GM12878 (cell line): ENCODE results near the gene MGAT5. TPM values are rescaled to one million over a fixed set of nuclear protein-coding genes. Genes with fewer than 3 reads are reported as not detected.

Source experiments
- ATAC-seq: fragments of 200-7000 bp; cut with Tn5 transposase; 3 replicates; pipeline ENCODE4 v1.9.1; 2020; ENCODE audit warnings: mild to moderate bottlenecking, moderate library complexity
- BruUV-seq: library from RNA; stranded (reverse); fragments of 400-500 nt; replicated peaks from 2 replicates; lab custom pipeline; 2021; lab: Mats Ljungman, UMichigan
- CTCF ChIA-PET: fragments of 300-600 bp; sonication (Branson Sonifier 250); formaldehyde crosslinking; extraction: SDS; loops from one replicate; lab custom pipeline; 2021; ENCODE audit warnings: inconsistent platforms; lab: Yijun Ruan, JAX
- POLR2A ChIA-PET: fragments of 350-600 bp; formaldehyde crosslinking; extraction: SDS; loops from one replicate; lab custom pipeline; 2021; ENCODE audit warnings: inconsistent platforms; lab: Charles Lee
- RAD21 ChIA-PET: fragments of 300-600 bp; sonication (Branson Sonifier 250); formaldehyde crosslinking; loops from one replicate; lab custom pipeline; 2023; ENCODE audit warnings: antibody characterized with exemption; ENCODE audit not compliant: unreplicated experiment; lab: Charles Lee
- SMC1A ChIA-PET: fragments of 300-600 bp; sonication (Branson Sonifier 250); formaldehyde crosslinking; loops from one replicate; lab custom pipeline; 2023; ENCODE audit not compliant: unreplicated experiment, uncharacterized antibody; lab: Charles Lee
- DNase-seq: peaks from one replicate; pipeline ENCODE4 v3.0.0-alpha.2; 2011; ENCODE audit warnings: low read depth, low spot score
- FAIRE-seq: peaks from 3 replicates; lab custom pipeline; 2011; peaks lifted over from hg19 to GRCh38; lab: Jason Lieb, UNC
- H2AFZ ChIP-seq: 2 replicates; pipeline ENCODE4 v1.6.0; 2011; ENCODE audit warnings: low read depth, low read length, control low read depth; ENCODE audit not compliant: control insufficient read depth
- H3K27ac ChIP-seq: 2 replicates; pipeline ENCODE4 v1.5.1; 2011; ENCODE audit warnings: control low read depth; ENCODE audit not compliant: control insufficient read depth, insufficient read depth
- H3K27me3 ChIP-seq, 2 experiments: replicated peaks in 1 of 2; 2 replicates each; pipeline versions ENCODE4 v1.6.0 to v1.6.1; 2011; ENCODE audit warnings: low read length in 1 of 2; ENCODE audit not compliant: control insufficient read depth in 2 of 2, insufficient read depth in 2 of 2
- H3K36me3 ChIP-seq, 2 experiments: 2 replicates each; pipeline ENCODE4 v1.5.1; 2011; ENCODE audit warnings: low read length in 1 of 2; ENCODE audit not compliant: control insufficient read depth in 2 of 2, insufficient read depth in 2 of 2
- H3K4me1 ChIP-seq: 2 replicates; pipeline ENCODE4 v1.6.1; 2011; ENCODE audit warnings: mild to moderate bottlenecking, low read length, moderate library complexity, mixed read lengths; ENCODE audit not compliant: control insufficient read depth, insufficient read depth
- H3K4me2 ChIP-seq: 2 replicates; pipeline ENCODE4 v1.6.0; 2011; ENCODE audit warnings: control low read depth; ENCODE audit not compliant: control insufficient read depth, insufficient read depth
- H3K4me3 ChIP-seq: fragments of 200-600 bp; sonication (generic); 2 replicates; pipeline ENCODE4 v1.5.1; 2016
- H3K79me2 ChIP-seq: 2 replicates; pipeline ENCODE4 v1.6.0; 2011; ENCODE audit warnings: low read length; ENCODE audit not compliant: control insufficient read depth, insufficient read depth
- H3K9ac ChIP-seq: 2 replicates; pipeline ENCODE4 v1.8.0; 2011; ENCODE audit warnings: low read length, control low read depth, mixed read lengths; ENCODE audit not compliant: control insufficient read depth, insufficient read depth
- H3K9me3 ChIP-seq: replicated peaks from 3 replicates; pipeline ENCODE4 v1.5.1; 2011; ENCODE audit warnings: mild to moderate bottlenecking, low read length; ENCODE audit not compliant: control insufficient read depth, insufficient read depth
- H4K20me1 ChIP-seq: 2 replicates; pipeline ENCODE4 v1.6.0; 2011; ENCODE audit not compliant: control insufficient read depth, insufficient read depth
- ASH2L ChIP-seq: fragments of 300-600, 200-600 bp; sonication (generic); IDR thresholded peaks from 2 replicates; pipeline ENCODE4 v1.6.1; 2017; ENCODE audit warnings: low read depth, mild to moderate bottlenecking, borderline replicate concordance
- BMI1 ChIP-seq: fragments of 450-650 bp; IDR thresholded peaks from 2 replicates; pipeline ENCODE4 v1.6.1; 2016; ENCODE audit warnings: mild to moderate bottlenecking, moderate library complexity, borderline replicate concordance
- E2F4 ChIP-seq: IDR thresholded peaks from 2 replicates; pipeline ENCODE4 v1.6.1; 2012; ENCODE audit warnings: low read depth, low read length, improper control_type of control experiment
- E4F1 ChIP-seq: fragments of 450-650 bp; IDR thresholded peaks from 2 replicates; pipeline ENCODE4 v1.6.1; 2018; ENCODE audit warnings: borderline replicate concordance, mild to moderate bottlenecking; ENCODE audit not compliant: partially characterized antibody
- EED ChIP-seq: sonication (generic); IDR thresholded peaks from 2 replicates; pipeline ENCODE4 v1.6.1; 2016; ENCODE audit warnings: antibody characterized with exemption, low read depth
- EP300 ChIP-seq, 2 experiments: fragments of 150-350 bp in 1 of 2; IDR thresholded peaks; 2 replicates each; pipeline ENCODE4 v1.6.1; 2011 to 2012; ENCODE audit warnings: low read depth in 2 of 2, low read length in 2 of 2, borderline replicate concordance in 1 of 2, improper control_type of control experiment in 1 of 2, inconsistent platforms in 1 of 2; ENCODE audit not compliant: control insufficient read depth in 1 of 2
- EZH2 ChIP-seq: IDR thresholded peaks from 2 replicates; pipeline ENCODE4 v1.6.1; 2012; ENCODE audit warnings: low read depth, mild to moderate bottlenecking, control low read depth, inconsistent platforms, low read length, borderline replicate concordance; ENCODE audit not compliant: control insufficient read depth
- GABPA ChIP-seq: IDR thresholded peaks from 2 replicates; pipeline ENCODE4 v1.6.1; 2014; ENCODE audit warnings: antibody characterized with exemption, low read depth, mild to moderate bottlenecking, inconsistent platforms
- HDAC6 ChIP-seq: fragments of 200-600 bp; sonication (generic); IDR thresholded peaks from one replicate; pipeline ENCODE4 v1.8.0; 2017; ENCODE audit warnings: antibody characterized with exemption; ENCODE audit not compliant: unreplicated experiment
- KAT2A ChIP-seq: conservative IDR thresholded peaks from 2 replicates; pipeline ENCODE4 v1.6.1; 2011; ENCODE audit warnings: low read depth, low read length; ENCODE audit not compliant: control insufficient read depth
- KDM1A ChIP-seq: fragments of 200-600 bp; sonication (generic); IDR thresholded peaks from 2 replicates; pipeline ENCODE4 v1.6.1; 2016; ENCODE audit warnings: borderline replicate concordance
- NRF1 ChIP-seq: conservative IDR thresholded peaks from 2 replicates; pipeline ENCODE4 v1.6.1; 2011; ENCODE audit warnings: mild to moderate bottlenecking, low read depth, low read length, improper control_type of control experiment
- RFX5 ChIP-seq: IDR thresholded peaks from 2 replicates; pipeline ENCODE4 v1.6.1; 2011; ENCODE audit warnings: low read depth, low read length, improper control_type of control experiment
- SIX5 ChIP-seq: IDR thresholded peaks from 2 replicates; pipeline ENCODE4 v1.6.1; 2011; ENCODE audit warnings: mild to moderate bottlenecking, low read depth, low read length, moderate library complexity; ENCODE audit not compliant: severe bottlenecking
- SP1 ChIP-seq: IDR thresholded peaks from one replicate; pipeline ENCODE4 v1.6.1; 2011; ENCODE audit warnings: low read depth, low read length
- SUPT20H ChIP-seq: IDR thresholded peaks from 2 replicates; pipeline ENCODE4 v1.6.1; 2011; ENCODE audit warnings: low read depth, mild to moderate bottlenecking, low read length, moderate library complexity, borderline replicate concordance; ENCODE audit not compliant: control insufficient read depth
- ZNF622 ChIP-seq: fragments of 450-650 bp; IDR thresholded peaks from 2 replicates; pipeline ENCODE4 v1.6.1; 2017; ENCODE audit warnings: mild to moderate bottlenecking, inconsistent platforms
- WGBS: methylation state at CpG from one replicate; pipeline ENCODE4 v1.1.6; 2016; ENCODE audit warnings: low lambda C conversion rate; ENCODE audit not compliant: insufficient replicate concordance, insufficient coverage; ENCODE audit errors: missing lambda C conversion rate; 5-methylcytosine and 5-hydroxymethylcytosine counted together
- in situ Hi-C: fragments of 300-500 bp; cut with MboI; formaldehyde crosslinking; loops from 9 replicates; pipeline ENCODE4 v1.14.3; 2018; ENCODE audit warnings: mixed read lengths
- intact Hi-C: fragments of 100-400 bp; cut with micrococcal nuclease; formaldehyde crosslinking; loops from one replicate; pipeline ENCODE4 v1.14.2; 2022; ENCODE audit not compliant: unreplicated experiment
- polyA plus RNA-seq, 11 experiments: library from polyadenylated mRNA; depleted of rRNA in 4 of 11; unstranded in 6 of 11; stranded (reverse) in 5 of 11; fragments of >200 nt; fragmentation: Nextera tagmentation in 4 of 11; fragmentation: Illumina TruSeq in 1 of 11; extraction: Ambion mirVana in 4 of 11; extraction: Trizol in 1 of 11; gene quantifications; 1 replicate in 1 of 11; 2 replicates in 10 of 11; pipeline versions ENCODE4 v1.2.1 to v1.2.3, GENCODE V29; 2011 to 2016; ENCODE audit warnings: inconsistent platforms in 2 of 11, missing spikeins in 2 of 11, low read depth in 1 of 11
- total RNA-seq, 4 experiments: library from RNA; depleted of rRNA in 3 of 4; stranded (reverse); fragments of >200 nt in 3 of 4; fragmentation: Illumina TruSeq in 1 of 4; extraction: Trizol in 1 of 4; gene quantifications; 2 replicates each; pipeline versions ENCODE4 v1.2.1 to v1.2.3, GENCODE V29; 2013 to 2021
- TF ChIP-seq, protein P1 (sequence below), 3 experiments: IDR thresholded peaks in 2 of 3; conservative IDR thresholded peaks in 1 of 3; 2 replicates each; pipeline ENCODE4 v1.5.1; 2011; ENCODE audit warnings: low read depth in 3 of 3, low read length in 3 of 3, mild to moderate bottlenecking in 3 of 3, control low read depth in 2 of 3, moderate library complexity in 2 of 3, inconsistent platforms in 1 of 3, mixed read lengths in 1 of 3; ENCODE audit not compliant: control insufficient read depth in 2 of 3, insufficient read depth in 1 of 3; ENCODE audit errors: extremely low read depth in 1 of 3

Gene MGAT5
- total and polyA plus RNA-seq, 10 of the 15 experiments (the other 5 are each of a cell fraction or from before 2014, with no cell fraction given) = 4.9 to 104 (median 36.2) TPM

DNA sequence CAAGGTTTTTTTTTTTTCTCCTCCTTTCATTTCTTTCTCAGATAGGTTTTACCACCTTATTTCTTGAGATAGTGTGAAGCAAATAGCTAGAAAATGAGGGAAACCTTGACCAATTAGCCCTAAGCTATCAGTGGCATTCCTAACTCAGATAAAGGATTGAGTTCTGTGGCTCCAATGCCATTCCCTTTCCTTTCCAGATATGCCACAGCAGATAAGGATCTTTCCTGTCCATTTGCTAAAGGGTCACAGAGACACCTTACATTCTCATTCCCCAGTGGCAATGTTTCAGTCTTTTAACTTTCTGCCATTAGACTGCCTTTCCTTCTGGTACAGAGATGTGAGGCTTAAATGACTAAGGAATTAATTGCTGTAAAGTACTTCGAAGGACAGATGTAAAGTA is 81.7 kb downstream of the MGAT5 start:
- no peak for ATAC-seq
- intact Hi-C loops = loop anchor here (5.0 kb wide), 1 partner anchor 88 kb away; no protein-coding TSS in a partner anchor
- Histone ChIP-seq H3K27ac (peak overlapping the region; percentile 48), H4K20me1 (no peaks in the 10 kb centered on the region; the same call in 1 of the 2 replicates), H2AFZ (no peak overlapping the region), H3K27me3 (no peaks in the 10 kb centered on the region), H3K4me3 (no peak overlapping the region), H3K36me3 (peaks cover 2 to 8% of the 10 kb centered on the region in 2 experiments; a peak in 3 of 4 replicates), H3K79me2 (peaks cover 3% of the 10 kb centered on the region), H3K9me3 (peaks cover 5% of the 10 kb centered on the region; the same call in 2 of the 3 replicates), H3K4me2 (peak overlapping the region; percentile 50; the same call in 1 of the 2 replicates), H3K4me1 (peaks cover 25% of the 10 kb centered on the region), H3K9ac (no peak overlapping the region)
- DNase-seq = no peak
- 62% methylated on average over 1 of the region's 1 CpG for WGBS
- TF ChIP-seq SIX5 = no peak
- TF ChIP-seq EZH2 = no peak
- no peak for TF ChIP-seq RFX5
- TF ChIP-seq KAT2A = no peak
- TF ChIP-seq SUPT20H = no peak
- TF ChIP-seq HDAC6 = no peak
- no peak for TF ChIP-seq ZNF622
- TF ChIP-seq GABPA = no peak
- TF ChIP-seq E4F1 = no peak
- TF ChIP-seq KDM1A = no peak
- no peak for TF ChIP-seq SP1
- TF ChIP-seq NRF1 = no peak
- no peak for TF ChIP-seq ASH2L
- no peak for TF ChIP-seq E2F4
- TF ChIP-seq, protein P1, sequence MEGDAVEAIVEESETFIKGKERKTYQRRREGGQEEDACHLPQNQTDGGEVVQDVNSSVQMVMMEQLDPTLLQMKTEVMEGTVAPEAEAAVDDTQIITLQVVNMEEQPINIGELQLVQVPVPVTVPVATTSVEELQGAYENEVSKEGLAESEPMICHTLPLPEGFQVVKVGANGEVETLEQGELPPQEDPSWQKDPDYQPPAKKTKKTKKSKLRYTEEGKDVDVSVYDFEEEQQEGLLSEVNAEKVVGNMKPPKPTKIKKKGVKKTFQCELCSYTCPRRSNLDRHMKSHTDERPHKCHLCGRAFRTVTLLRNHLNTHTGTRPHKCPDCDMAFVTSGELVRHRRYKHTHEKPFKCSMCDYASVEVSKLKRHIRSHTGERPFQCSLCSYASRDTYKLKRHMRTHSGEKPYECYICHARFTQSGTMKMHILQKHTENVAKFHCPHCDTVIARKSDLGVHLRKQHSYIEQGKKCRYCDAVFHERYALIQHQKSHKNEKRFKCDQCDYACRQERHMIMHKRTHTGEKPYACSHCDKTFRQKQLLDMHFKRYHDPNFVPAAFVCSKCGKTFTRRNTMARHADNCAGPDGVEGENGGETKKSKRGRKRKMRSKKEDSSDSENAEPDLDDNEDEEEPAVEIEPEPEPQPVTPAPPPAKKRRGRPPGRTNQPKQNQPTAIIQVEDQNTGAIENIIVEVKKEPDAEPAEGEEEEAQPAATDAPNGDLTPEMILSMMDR (IDR thresholded peaks at IDR 0.05 in 2 of 3, conservative IDR thresholded peaks at IDR 0.05 in 1 of 3; ENCODE audit: control insufficient read depth in 2 of 3, extremely low read depth in 1 of 3, insufficient read depth in 1 of 3, low read depth in 3 of 3, low read length in 3 of 3) = no peak
- no peak for TF ChIP-seq EP300 (IDR thresholded peaks at IDR 0.05; ENCODE audit: borderline replicate concordance in 1 of 2, control insufficient read depth in 1 of 2, low read depth in 2 of 2, low read length in 2 of 2)
- TF ChIP-seq EED = no peak
- TF ChIP-seq BMI1 = no peak
- FAIRE-seq = no peak
- POLR2A ChIA-PET = no interaction called here
- SMC1A ChIA-PET = interaction anchor here (0.9 to 3.9 kb wide), 9 partner anchors 13 to 213 kb away, joined by 3 to 16 read pairs (median 3); partner anchors contain the start of gene MGAT5
- no TSS peak for BruUV-seq
- RAD21 ChIA-PET = interaction anchor here (1.8 to 1.9 kb wide), 2 partner anchors 217 to 219 kb away, joined by 4 to 6 read pairs; no protein-coding TSS in a partner anchor
- in situ Hi-C loops = no loop called here
- CTCF ChIA-PET = interaction anchor here (1.2 to 2.5 kb wide), 5 partner anchors 22 to 90 kb away, joined by 3 to 8 read pairs (median 5); no protein-coding TSS in a partner anchor
